GM10266 (cell line): Measurements from ENCODE around the gene ESCO1.
"Not testable (repeated sequence)": the region's sequence is repeated elsewhere in the genome, so short reads cannot be mapped to it uniquely, and the experiment has no call there.

Source experiments
- DNase-seq: peaks from one replicate; pipeline ENCODE4 v3.0.0; 2012; ENCODE audit errors: extremely low spot score
- TF ChIP-seq, protein P1 (sequence below): IDR thresholded peaks from 2 replicates; pipeline ENCODE4 v1.5.1; 2012; ENCODE audit warnings: mild to moderate bottlenecking, low read depth; ENCODE audit not compliant: control insufficient read depth, insufficient read depth; ENCODE audit errors: missing control alignments

The ESCO1 gene, protein sequence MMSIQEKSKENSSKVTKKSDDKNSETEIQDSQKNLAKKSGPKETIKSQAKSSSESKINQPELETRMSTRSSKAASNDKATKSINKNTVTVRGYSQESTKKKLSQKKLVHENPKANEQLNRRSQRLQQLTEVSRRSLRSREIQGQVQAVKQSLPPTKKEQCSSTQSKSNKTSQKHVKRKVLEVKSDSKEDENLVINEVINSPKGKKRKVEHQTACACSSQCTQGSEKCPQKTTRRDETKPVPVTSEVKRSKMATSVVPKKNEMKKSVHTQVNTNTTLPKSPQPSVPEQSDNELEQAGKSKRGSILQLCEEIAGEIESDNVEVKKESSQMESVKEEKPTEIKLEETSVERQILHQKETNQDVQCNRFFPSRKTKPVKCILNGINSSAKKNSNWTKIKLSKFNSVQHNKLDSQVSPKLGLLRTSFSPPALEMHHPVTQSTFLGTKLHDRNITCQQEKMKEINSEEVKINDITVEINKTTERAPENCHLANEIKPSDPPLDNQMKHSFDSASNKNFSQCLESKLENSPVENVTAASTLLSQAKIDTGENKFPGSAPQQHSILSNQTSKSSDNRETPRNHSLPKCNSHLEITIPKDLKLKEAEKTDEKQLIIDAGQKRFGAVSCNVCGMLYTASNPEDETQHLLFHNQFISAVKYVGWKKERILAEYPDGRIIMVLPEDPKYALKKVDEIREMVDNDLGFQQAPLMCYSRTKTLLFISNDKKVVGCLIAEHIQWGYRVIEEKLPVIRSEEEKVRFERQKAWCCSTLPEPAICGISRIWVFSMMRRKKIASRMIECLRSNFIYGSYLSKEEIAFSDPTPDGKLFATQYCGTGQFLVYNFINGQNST

DNA sequence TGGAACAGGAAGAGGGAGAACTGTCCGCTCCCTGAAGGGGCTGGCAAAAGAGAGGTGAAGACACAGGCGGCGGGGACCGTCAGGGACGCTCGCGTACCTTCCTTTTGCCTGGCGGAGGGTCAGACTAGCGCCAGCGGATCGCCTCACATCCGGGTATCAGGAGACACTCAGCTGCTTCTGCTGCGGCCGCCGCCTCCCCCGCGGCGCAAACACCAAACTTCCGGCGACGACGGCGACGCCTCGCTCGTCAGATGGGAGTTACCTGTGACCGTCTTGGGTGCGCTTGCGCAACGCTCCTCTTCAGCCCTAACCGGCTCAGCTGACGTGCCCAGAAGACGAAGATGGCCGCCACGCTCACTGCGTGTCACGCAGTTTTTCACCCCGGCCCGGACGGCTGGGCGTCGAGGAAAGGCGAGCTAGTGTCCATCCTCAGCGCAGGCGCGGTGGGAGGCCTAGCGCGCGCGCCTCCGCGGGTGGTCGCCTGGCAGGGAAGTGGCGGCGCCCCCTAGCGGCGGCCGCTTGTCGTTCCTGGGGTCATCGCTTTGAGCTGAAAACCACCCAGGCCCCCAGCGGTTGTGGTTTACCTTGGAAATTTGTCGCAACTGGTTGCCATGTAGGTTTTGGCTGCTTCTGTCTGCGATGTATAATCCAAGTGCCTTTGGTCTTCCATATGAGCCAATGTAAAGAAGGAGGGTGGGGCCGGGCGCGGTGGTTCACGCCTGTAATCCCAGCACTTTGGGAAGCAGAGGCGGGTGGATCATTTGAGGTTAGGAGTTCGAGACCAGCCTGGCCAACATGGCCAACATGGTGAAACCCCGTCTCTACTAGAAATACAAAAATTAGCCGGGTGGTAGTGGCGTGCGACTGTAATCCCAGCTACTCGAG is at the start of gene ESCO1:
Gene ESCO1, minus strand, starts transcription at position 179 of the 885 bp plus-strand sequence. CDS start 25,861 bp downstream, outside the sequence.
- TF ChIP-seq, protein P1, sequence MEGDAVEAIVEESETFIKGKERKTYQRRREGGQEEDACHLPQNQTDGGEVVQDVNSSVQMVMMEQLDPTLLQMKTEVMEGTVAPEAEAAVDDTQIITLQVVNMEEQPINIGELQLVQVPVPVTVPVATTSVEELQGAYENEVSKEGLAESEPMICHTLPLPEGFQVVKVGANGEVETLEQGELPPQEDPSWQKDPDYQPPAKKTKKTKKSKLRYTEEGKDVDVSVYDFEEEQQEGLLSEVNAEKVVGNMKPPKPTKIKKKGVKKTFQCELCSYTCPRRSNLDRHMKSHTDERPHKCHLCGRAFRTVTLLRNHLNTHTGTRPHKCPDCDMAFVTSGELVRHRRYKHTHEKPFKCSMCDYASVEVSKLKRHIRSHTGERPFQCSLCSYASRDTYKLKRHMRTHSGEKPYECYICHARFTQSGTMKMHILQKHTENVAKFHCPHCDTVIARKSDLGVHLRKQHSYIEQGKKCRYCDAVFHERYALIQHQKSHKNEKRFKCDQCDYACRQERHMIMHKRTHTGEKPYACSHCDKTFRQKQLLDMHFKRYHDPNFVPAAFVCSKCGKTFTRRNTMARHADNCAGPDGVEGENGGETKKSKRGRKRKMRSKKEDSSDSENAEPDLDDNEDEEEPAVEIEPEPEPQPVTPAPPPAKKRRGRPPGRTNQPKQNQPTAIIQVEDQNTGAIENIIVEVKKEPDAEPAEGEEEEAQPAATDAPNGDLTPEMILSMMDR = peak; percentile 96
- DNase-seq = peak; percentile 95

DNA sequence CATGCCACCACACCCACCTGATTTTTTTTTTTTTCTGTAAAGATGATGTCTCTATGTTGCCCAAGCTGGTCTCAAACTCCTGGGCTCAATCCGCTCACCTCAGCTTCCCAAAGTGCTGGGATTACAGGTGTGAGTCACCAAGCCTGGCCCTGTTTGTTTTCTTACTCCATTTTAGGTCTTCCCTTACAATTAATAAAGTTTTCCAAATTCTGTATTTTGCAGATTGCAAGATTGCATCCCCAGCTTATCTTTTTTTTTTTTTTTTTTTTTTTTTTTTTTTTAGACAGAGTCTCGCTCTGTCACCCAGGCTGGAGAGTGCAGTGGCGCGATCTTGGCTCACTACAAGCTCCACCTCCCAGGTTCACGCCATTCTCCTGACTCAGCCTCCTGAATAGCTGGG is 39.9 kb upstream of the ESCO1 start:
- not testable (repeated sequence) for DNase-seq

DNA sequence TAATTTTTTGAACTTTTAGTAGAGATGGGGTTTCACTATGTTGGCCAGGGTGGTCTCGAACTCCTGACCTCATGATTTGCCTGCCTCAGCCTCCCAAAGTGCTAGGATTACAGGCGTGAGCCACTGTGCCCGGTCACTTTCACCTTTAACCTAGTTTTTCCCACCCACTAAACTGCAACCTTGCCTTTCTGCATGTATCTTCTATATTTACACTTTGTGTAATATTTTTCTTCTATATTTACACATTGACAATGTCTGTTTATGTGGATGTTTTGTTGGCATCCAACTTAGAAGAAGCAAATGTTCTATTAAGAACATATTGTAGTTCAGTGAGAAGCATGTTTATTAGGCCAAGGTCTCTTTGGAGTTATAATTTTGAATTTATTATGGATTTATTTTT is 38.3 kb upstream of the ESCO1 start:
- TF ChIP-seq, protein P1 = no peak
- no peak for DNase-seq

DNA sequence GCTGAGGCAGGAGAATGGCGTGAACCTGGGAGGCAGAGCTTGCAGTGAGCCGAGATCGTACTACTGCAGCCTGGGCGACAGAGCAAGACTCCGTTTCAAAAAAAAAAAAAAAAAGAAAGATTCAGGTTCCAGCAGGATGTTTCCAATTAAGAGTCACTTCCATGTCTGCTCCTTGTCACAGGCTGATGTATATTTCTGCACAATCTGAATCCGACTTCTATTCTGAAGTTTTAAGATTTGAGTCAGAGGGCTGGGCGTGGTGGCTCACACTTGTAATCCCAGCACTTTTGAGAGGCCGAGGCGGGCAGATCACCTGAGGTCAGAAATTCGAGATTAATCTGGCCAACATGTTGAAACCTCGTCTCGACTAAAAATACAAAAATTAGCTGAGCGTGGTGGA is 36.3 kb upstream of the ESCO1 start:
- DNase-seq = no peak

DNA sequence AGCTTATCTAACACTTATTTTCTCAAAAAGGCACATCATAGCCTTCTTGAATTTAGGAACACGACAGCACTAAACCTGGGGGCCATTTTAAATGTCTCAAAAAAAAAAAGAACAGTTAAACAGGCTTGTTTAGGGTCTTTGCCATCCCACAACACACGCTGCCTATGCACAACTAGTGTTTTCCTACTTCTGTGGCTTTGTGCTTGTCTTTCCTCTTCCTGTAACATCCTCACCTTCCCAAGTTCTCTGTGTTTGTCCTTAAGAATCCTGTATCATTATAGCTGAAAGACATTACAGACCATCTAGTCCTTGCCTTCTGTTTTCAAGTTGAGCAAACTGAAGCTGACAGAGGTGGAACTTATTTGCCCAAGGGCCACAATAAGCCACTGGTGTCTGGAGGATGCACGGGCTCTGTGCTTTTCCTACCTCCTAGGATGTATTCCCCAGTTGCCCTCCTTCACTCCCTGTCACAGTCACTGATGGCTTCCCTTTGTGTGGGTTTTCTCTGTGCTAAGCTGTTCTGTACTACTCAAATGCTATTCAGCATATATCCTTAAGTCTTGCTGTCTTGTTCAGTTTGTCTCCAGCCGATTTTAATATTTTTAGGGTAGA is 34.2 kb upstream of the ESCO1 start:
- no peak for DNase-seq
- TF ChIP-seq, protein P1 = no peak

More for the DNA sequence above, 36.3 kb upstream of the ESCO1 start:
- TF ChIP-seq, protein P1 = no peak

DNA sequence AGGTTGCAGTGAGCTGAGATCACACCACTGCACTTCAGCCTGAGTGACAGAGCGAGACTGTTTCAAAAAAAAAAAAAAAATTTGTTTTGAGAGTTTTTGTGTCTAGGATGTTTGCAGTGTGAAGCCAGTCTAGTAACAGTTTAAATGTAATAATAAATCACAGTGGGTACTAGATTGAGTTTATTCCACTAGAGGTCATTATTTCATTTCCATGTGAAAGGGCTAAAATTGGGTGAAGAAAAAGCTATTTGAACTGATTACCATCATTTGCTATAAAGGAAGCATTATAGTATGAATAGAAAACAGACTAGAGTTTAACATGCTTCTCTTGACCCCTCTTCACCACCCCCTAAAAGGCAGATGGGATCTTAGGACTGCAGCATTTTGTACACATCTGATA is 31.9 kb upstream of the ESCO1 start:
- no peak for DNase-seq
- TF ChIP-seq, protein P1 = no peak
